ENCODE measurements around the gene C1QTNF9B.

DNA sequence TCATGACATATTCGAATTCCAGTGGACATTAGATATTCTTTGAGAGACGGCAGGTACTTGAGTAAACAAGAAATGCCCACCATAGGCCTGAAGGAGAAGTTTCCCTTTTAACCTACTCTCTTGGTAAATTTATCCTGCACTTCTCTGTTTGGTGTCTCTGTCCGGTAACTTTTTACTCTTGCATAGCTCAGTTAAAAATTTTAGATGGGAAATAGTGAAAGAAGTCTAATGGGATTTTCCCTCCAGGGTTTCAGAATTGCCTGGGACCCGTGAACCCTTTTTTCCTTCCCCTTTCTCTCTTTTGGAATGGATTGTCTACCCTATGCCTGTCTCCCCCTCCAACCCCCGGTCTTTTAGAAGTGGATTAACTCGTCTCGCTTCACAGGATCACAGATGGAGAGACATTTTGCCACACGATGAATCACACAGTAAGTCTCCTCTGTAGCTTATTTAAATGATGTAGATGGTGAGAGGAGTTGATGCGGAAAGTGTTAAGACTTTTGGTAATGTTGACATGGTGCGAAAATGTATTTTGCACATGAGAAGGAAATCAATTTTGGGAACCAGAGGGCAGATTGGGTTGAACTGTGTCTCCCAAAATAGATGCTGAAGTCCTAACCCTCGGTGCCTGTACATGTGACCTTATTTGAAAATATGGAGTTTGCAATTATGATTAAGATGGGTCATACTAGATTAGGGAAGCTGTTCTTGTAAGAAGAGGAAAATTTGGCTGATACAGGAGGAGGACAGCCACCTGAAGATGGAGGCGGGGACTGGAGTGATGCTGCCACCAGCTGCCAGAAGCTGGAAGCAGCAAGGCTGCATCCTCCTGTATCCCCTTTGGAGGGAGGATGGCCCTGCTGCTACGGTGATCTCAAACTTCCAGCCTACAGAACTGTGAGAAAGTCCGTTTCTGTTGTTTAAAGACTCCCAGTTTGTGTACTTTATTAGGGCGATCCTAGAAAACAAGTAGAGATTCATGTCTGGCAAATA lies 7.4 kb downstream of the C1QTNF9B start:
- TF ChIP-seq EZH2 (IDR thresholded peaks at IDR 0.05; ENCODE audit: low read depth, low read length, severe bottlenecking) (no peak), POLR2A (IDR thresholded peaks at IDR 0.05; ENCODE audit: control extremely low read depth in 1 of 2, low read depth in 2 of 2, low read length in 2 of 2) (no peak), JUN (IDR thresholded peaks at IDR 0.05; ENCODE audit: low read depth, low read length) (no peak), SUZ12 (IDR thresholded peaks at IDR 0.05; ENCODE audit: low read length) (no peak), KDM1A (IDR thresholded peaks at IDR 0.05; ENCODE audit: borderline replicate concordance, low read length) (no peak), MAFK (IDR thresholded peaks at IDR 0.05; ENCODE audit: low read depth, low read length) (no peak), RFX5 (IDR thresholded peaks at IDR 0.05; ENCODE audit: borderline replicate concordance, low read depth, low read length) (no peak), BRCA1 (IDR thresholded peaks at IDR 0.05; ENCODE audit: low read depth, low read length) (no peak), POLR2AphosphoS5 (IDR thresholded peaks at IDR 0.05; ENCODE audit: low read depth, low read length) (no peak), NANOG (IDR thresholded peaks at IDR 0.05; ENCODE audit: insufficient read depth, low read depth, low read length, poor library complexity, severe bottlenecking) (no peak)
- TF ChIP-seq, protein P1, sequence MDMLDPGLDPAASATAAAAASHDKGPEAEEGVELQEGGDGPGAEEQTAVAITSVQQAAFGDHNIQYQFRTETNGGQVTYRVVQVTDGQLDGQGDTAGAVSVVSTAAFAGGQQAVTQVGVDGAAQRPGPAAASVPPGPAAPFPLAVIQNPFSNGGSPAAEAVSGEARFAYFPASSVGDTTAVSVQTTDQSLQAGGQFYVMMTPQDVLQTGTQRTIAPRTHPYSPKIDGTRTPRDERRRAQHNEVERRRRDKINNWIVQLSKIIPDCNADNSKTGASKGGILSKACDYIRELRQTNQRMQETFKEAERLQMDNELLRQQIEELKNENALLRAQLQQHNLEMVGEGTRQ (IDR thresholded peaks at IDR 0.05; ENCODE audit: low read length): no peak
- TF ChIP-seq, protein P2, sequence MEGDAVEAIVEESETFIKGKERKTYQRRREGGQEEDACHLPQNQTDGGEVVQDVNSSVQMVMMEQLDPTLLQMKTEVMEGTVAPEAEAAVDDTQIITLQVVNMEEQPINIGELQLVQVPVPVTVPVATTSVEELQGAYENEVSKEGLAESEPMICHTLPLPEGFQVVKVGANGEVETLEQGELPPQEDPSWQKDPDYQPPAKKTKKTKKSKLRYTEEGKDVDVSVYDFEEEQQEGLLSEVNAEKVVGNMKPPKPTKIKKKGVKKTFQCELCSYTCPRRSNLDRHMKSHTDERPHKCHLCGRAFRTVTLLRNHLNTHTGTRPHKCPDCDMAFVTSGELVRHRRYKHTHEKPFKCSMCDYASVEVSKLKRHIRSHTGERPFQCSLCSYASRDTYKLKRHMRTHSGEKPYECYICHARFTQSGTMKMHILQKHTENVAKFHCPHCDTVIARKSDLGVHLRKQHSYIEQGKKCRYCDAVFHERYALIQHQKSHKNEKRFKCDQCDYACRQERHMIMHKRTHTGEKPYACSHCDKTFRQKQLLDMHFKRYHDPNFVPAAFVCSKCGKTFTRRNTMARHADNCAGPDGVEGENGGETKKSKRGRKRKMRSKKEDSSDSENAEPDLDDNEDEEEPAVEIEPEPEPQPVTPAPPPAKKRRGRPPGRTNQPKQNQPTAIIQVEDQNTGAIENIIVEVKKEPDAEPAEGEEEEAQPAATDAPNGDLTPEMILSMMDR (IDR thresholded peaks at IDR 0.05; ENCODE audit: control extremely low read depth in 1 of 3, insufficient read depth in 1 of 3, low read depth in 1 of 3, low read length in 3 of 3): peak; percentile 11 to 55 (median 41)
